Right hindlimb (tissue), 1 donor: ENCODE data around the gene PRKCG.

Experiments
- DNase-seq: peaks from one replicate; pipeline ENCODE4 v3.0.0-alpha.2; 2018

The PRKCG gene

GRCh38 chr19:53898636-53899341 is 16.8 kb downstream of the PRKCG start:
- no peak for DNase-seq

GRCh38 chr19:53900191-53900860 is 18.3 kb downstream of the PRKCG start:
- DNase-seq = no peak

GRCh38 chr19:53903055-53903680 is 21.2 kb downstream of the PRKCG start:
- no peak for DNase-seq

GRCh38 chr19:53904909-53905308 is 22.9 kb downstream of the PRKCG start:
- no peak for DNase-seq

- no peak for DNase-seq
Observed at GRCh38 chr19:53905787-53906186, 23.8 kb downstream of the PRKCG start.

GRCh38 chr19:53906211-53907192 is 24.5 kb downstream of the PRKCG start:
- no peak for DNase-seq

GRCh38 chr19:53907193-53907581 is 25.2 kb downstream of the PRKCG start:
- DNase-seq = no peak

GRCh38 chr19:53907690-53908089 is 25.7 kb downstream of the PRKCG start:
- DNase-seq = no peak

- peak; percentile 65 for DNase-seq
Observed at GRCh38 chr19:53908106-53908934, 26.3 kb downstream of the PRKCG start.

- no peak for DNase-seq
Observed at GRCh38 chr19:53908935-53909415, 27.0 kb downstream of the PRKCG start, which contains the start of gene CACNG7. CACNG7 (plus strand) TSS chr19:53909278; CDS start chr19:53912832, 3,554 bp downstream.

- DNase-seq = no peak
Observed at GRCh38 chr19:53909471-53910169, 27.6 kb downstream of the PRKCG start.

GRCh38 chr19:53910170-53910518 is 28.1 kb downstream of the PRKCG start:
- DNase-seq = no peak

- no peak for DNase-seq
Observed at GRCh38 chr19:53912653-53913052, 30.7 kb downstream of the PRKCG start.

GRCh38 chr19:53915000-53915399 is 33.0 kb downstream of the PRKCG start:
- no peak for DNase-seq

- no peak for DNase-seq
Observed at GRCh38 chr19:53916004-53916403, 34.0 kb downstream of the PRKCG start.

- DNase-seq = no peak
Observed at GRCh38 chr19:53917356-53917755, 35.4 kb downstream of the PRKCG start.

GRCh38 chr19:53927739-53928138 is 45.7 kb downstream of the PRKCG start:
- DNase-seq = peak; percentile 49

GRCh38 chr19:53936029-53936428 is 54.0 kb downstream of the PRKCG start:
- DNase-seq = no peak

- no peak for DNase-seq
Observed at GRCh38 chr19:53942001-53942786, 60.2 kb downstream of the PRKCG start.

- no peak for DNase-seq
Observed at GRCh38 chr19:53944416-53944815, 62.4 kb downstream of the PRKCG start.
